Measurements from ENCODE around the gene SLC7A7. TPM values are rescaled to one million over a fixed set of nuclear protein-coding genes. Genes with fewer than 3 reads are reported as not detected.

The SLC7A7 gene
- polyA plus RNA-seq, 3 donors, result 262 to 425 (median 371) TPM

GRCh38 chr14:22846811-22847307, 31.6 kb upstream of the SLC7A7 start:
- H3K36me3 Mint-ChIP-seq, result peaks cover 6 to 11% of the 10 kb centered on the region in 2 donors

GRCh38 chr14:22845821-22846625, 30.8 kb upstream of the SLC7A7 start:
- WGBS (ENCODE audit: insufficient coverage), result 97% methylated on average over 14 of the region's 26 CpGs
- Mint-ChIP-seq H3K36me3 (peaks cover 9 to 11% of the 10 kb centered on the region in 2 donors), H3K4me1 (peaks cover 13% of the 10 kb centered on the region), H3K9me3 (no peaks in the 10 kb centered on the region), H3K27me3 (ENCODE audit: low read depth in 3 of 3) (peaks cover 6 to 37% (median 13%) of the 10 kb centered on the region in 3 donors), H3K4me3 (no peak overlapping the region), H3K27ac (no peak overlapping the region)
- no peak for DNase-seq
- Histone ChIP-seq H3K9ac (ENCODE audit: insufficient read depth, low read length, poor library complexity, severe bottlenecking) (no peak overlapping the region), H3K79me2 (ENCODE audit: insufficient read depth, low read length) (no peaks in the 10 kb centered on the region), H3K27me3 (ENCODE audit: control insufficient read depth in 2 of 2, insufficient read depth in 2 of 2, low read length in 2 of 2) (peaks cover 0 to 5% of the 10 kb centered on the region in 2 donors), H4K20me1 (ENCODE audit: insufficient read depth, low read length) (no peaks in the 10 kb centered on the region), H3K36me3 (replicated peaks in 1 of 2; ENCODE audit: control insufficient read depth in 1 of 2, insufficient read depth in 2 of 2, low read length in 2 of 2) (no peaks in the 10 kb centered on the region), H3K27ac (ENCODE audit: low read depth in 1 of 2, low read length in 2 of 2) (no peak overlapping the region), H3K9me3 (replicated peaks in 1 of 2; ENCODE audit: control insufficient read depth in 1 of 2, insufficient read depth in 1 of 2, low read length in 2 of 2) (no peaks in the 10 kb centered on the region), H2AFZ (ENCODE audit: insufficient read depth, low read depth, low read length, poor library complexity, severe bottlenecking) (no peak overlapping the region), H3K4me3 (replicated peaks in 1 of 3; ENCODE audit: low read depth in 2 of 3, low read length in 3 of 3) (no peak overlapping the region), H3K4me1 (ENCODE audit: control insufficient read depth in 1 of 2, insufficient read depth in 2 of 2, low read length in 2 of 2) (peaks cover 10 to 14% of the 10 kb centered on the region in 2 donors), H3K4me2 (replicated peaks; ENCODE audit: extremely low read depth, low read length, poor library complexity, severe bottlenecking) (no peak overlapping the region)
- intact Hi-C loops (cut with micrococcal nuclease), result no loop called here
- TF ChIP-seq, protein P1, sequence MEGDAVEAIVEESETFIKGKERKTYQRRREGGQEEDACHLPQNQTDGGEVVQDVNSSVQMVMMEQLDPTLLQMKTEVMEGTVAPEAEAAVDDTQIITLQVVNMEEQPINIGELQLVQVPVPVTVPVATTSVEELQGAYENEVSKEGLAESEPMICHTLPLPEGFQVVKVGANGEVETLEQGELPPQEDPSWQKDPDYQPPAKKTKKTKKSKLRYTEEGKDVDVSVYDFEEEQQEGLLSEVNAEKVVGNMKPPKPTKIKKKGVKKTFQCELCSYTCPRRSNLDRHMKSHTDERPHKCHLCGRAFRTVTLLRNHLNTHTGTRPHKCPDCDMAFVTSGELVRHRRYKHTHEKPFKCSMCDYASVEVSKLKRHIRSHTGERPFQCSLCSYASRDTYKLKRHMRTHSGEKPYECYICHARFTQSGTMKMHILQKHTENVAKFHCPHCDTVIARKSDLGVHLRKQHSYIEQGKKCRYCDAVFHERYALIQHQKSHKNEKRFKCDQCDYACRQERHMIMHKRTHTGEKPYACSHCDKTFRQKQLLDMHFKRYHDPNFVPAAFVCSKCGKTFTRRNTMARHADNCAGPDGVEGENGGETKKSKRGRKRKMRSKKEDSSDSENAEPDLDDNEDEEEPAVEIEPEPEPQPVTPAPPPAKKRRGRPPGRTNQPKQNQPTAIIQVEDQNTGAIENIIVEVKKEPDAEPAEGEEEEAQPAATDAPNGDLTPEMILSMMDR (IDR thresholded peaks at IDR 0.05), result no peak

More at GRCh38 chr14:22846811-22847307, 31.6 kb upstream of the SLC7A7 start:
- no peak overlapping the region for H3K27ac ChIP-seq (ENCODE audit: low read depth in 1 of 2, low read length in 2 of 2)
- no peak overlapping the region for H3K4me2 ChIP-seq (replicated peaks; ENCODE audit: extremely low read depth, low read length, poor library complexity, severe bottlenecking)
- peaks cover 6 to 32% (median 13%) of the 10 kb centered on the region in 3 donors for H3K27me3 Mint-ChIP-seq (ENCODE audit: low read depth in 3 of 3)
- peaks cover 0 to 5% of the 10 kb centered on the region in 2 donors for H3K27me3 ChIP-seq (ENCODE audit: control insufficient read depth in 2 of 2, insufficient read depth in 2 of 2, low read length in 2 of 2)
- H2AFZ ChIP-seq (ENCODE audit: insufficient read depth, low read depth, low read length, poor library complexity, severe bottlenecking), result no peak overlapping the region
- no peak overlapping the region for H3K27ac Mint-ChIP-seq
- H3K9me3 Mint-ChIP-seq, result peaks cover 0 to 2% (median 0%) of the 10 kb centered on the region in 7 donors
- no peak overlapping the region for H3K4me3 Mint-ChIP-seq
- WGBS (ENCODE audit: insufficient coverage), result 89% methylated on average over 8 of the region's 11 CpGs
- H4K20me1 ChIP-seq (ENCODE audit: insufficient read depth, low read length), result no peaks in the 10 kb centered on the region
- no peak for DNase-seq
- peaks cover 20% of the 10 kb centered on the region for H3K4me1 Mint-ChIP-seq
- no peaks in the 10 kb centered on the region for H3K36me3 ChIP-seq (replicated peaks in 1 of 2; ENCODE audit: control insufficient read depth in 1 of 2, insufficient read depth in 2 of 2, low read length in 2 of 2)
- H3K9ac ChIP-seq (ENCODE audit: insufficient read depth, low read length, poor library complexity, severe bottlenecking), result no peak overlapping the region
- TF ChIP-seq, protein P1 (IDR thresholded peaks at IDR 0.05), result no peak
- intact Hi-C loops (cut with micrococcal nuclease), result no loop called here
- no peak overlapping the region for H3K4me3 ChIP-seq (replicated peaks in 1 of 3; ENCODE audit: low read depth in 2 of 3, low read length in 3 of 3)
- H3K79me2 ChIP-seq (ENCODE audit: insufficient read depth, low read length), result no peaks in the 10 kb centered on the region
- peaks cover 15 to 22% of the 10 kb centered on the region in 2 donors for H3K4me1 ChIP-seq (ENCODE audit: control insufficient read depth in 1 of 2, insufficient read depth in 2 of 2, low read length in 2 of 2)
- H3K9me3 ChIP-seq (replicated peaks in 1 of 2; ENCODE audit: control insufficient read depth in 1 of 2, insufficient read depth in 1 of 2, low read length in 2 of 2), result no peaks in the 10 kb centered on the region

Measured in CD14-positive monocyte (primary cell).